GM12801 (cell line): ENCODE measurements around the gene CORO7.

Experiments
- CTCF ChIP-seq: IDR thresholded peaks from one replicate; pipeline ENCODE4 v1.5.1; 2011; ENCODE audit warnings: control low read depth; ENCODE audit not compliant: insufficient read length; ENCODE audit errors: extremely low read depth

The CORO7 gene

DNA sequence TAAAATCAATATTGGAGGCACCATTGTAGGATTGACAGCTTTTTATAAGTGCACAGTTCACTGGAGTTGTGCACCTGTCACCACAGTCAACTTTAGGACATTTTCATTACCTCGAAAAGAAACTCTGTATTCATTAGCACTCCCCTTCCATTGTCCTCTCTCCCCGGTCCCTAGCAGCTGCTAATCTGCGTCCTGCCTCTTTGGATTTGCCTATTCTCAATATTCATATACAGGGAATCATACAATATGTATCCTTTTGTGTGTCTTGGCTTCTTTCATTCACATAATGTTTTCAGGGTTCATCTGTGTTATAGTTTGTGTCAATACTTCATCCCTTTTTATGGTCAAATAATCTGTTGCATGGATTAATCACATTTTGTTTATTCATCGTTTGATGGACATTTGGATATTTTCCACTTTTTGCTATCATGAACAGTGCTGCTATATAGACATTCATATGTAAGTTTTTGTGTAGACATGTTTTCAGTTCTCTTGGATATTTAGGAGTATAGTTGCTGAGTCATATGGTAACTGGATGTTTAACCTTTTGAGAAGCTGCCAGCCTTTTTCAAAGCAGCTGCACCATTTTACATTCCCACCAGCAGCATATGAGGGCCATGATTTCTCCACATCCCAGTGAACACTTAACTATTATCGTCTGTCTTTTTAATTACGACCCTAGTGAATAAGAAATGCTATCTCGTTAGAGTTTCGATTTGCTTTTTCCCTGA is 19.1 kb upstream of the CORO7 start:
- no peak for TF ChIP-seq CTCF

DNA sequence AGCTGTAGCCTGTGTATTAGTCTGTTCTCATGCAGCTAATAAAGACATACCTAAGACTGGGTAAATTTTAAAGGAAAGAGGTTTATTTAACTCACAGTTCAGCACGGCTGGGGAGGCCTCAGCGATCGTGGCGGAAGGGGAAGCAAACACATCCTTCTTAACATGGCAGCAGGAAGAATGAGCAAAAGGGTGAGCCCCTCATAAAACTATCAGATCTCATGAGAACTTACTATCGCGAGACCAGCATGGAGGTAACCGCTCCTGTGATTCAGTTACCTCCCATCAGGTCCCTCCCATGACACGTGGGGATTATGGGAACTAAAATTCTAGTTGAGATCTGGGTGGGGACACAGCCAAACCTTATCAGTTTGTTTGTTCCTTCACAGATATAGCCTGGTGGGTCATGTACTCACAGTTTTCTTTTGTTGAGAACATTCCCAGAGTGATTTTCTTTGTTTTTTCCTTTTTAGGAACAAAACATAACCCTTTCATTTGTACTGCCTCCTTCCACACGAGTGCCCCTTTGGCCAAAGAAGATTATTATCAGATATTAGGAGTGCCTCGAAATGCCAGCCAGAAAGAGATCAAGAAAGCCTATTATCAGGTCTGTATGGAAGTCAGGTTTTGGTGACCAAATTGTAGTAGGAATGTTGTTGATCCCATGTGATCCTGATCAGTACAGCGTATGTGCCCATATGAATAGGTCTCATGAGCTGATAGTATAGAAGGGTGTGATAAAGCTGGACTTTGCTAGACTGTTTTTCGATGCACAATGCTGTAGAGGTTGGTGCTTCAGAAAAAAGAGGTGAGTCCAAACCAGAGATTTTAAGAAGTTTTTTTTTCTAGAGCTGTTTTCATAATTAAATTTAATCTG is 17.8 kb upstream of the CORO7 start:
- no peak for TF ChIP-seq CTCF

DNA sequence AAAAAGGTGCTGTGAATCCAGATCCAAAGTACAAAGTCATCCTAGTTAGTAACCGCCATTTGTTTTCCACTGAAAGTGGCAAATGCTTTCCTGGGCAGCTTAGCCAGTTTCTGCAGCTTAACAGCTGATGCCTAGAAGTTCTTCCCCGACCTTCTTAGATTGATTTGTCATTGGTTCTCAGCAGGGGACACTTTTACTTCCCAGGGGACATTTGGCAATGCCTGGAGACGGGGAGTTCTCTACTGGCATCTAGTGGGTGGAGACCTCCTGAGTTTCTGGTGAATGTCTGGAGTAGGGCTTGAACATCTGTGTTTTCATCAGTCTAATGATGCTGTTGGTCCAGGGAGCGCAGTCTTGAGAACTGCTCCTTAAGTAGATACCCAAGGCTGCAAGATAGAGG is 16.8 kb upstream of the CORO7 start:
- no peak for TF ChIP-seq CTCF

- TF ChIP-seq CTCF, result no peak
Measured at GRCh38 chr16:4431023-4431422, 14.6 kb upstream of the CORO7 start.

DNA sequence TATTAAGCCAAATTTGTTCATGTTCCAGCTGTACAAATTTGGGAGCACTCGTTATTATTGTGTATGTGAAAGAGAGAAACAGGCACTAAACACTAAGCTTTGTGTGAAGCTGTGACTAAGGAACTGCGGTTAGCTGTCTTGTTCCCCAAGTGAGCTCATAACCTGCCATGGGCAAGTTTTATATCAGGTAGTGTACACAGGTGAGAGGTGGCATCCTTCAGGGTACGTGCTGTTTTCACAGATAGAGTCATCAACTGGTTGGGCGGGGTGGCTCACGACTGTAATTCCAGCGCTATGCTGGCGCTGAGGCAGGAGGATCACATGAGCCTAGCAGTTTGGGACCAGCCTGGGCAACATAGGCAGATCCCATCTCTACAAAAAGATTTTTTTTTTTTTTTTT is 12.1 kb upstream of the CORO7 start:
- no peak for TF ChIP-seq CTCF

GRCh38 chr16:4426722-4427372 is 10.5 kb upstream of the CORO7 start:
- no peak for TF ChIP-seq CTCF

DNA sequence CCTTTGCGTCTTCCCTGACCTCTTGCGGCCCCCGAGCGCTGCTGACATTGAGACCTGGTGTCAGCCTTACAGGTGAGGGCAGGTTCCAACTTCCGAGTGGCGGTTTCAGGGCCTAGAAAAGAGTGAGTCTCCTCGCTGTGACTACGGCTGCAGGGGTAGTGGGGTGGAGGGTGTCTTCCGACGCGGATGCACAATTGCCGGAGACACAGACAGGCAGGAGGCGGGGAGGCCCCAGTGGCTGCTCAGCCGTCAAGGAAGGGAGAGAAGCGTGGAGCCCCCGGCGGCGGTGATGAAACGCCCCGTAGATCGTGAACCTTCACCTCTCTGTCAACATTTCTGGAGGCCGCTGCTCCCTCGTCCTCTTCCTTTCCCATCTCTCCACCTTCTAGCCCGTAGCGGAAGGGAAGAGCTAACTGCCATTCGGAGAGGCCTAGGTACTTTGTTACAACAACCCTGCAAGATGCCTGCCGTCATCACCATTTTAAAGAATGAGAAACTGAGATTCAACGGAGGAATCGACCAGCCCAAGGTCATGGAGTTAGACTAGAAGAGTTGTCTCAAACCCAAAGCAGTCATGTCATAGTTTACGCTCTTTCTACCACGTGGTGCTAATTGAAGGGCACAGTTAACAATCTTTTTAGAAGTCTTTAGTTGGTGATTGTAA is 9.8 kb upstream of the CORO7 start:
- TF ChIP-seq CTCF, result no peak
